Heart left ventricle (tissue), 13 donors: ENCODE results near the gene USP22.

ENCODE experiments used
- POLR2A ChIP-seq, 2 donors: fragments of 450-650 bp; IDR thresholded peaks; one replicate each; pipeline ENCODE4 v1.6.1; 2017; ENCODE audit warnings: antibody characterized with exemption in 2 of 2, mild to moderate bottlenecking in 2 of 2, moderate library complexity in 2 of 2
- TF ChIP-seq, protein P1 (sequence below), 12 donors: fragments of 200-600 bp; sonication (generic) in 4 of 12; IDR thresholded peaks; one replicate each; pipeline versions ENCODE4 v1.5.0 to v1.8.0; 2018 to 2022; ENCODE audit warnings: antibody characterized with exemption in 12 of 12, mild to moderate bottlenecking in 5 of 12
- donor health status: ischemic (EF 13 %, LVEDD 7.1; RV severe dilation, severe dysfunction).
- donor health status: DM: no; HTN: yes; CAD: no.
- donor health status: DM: no; HTN: no; CAD: no.
- donor health status: ischemic (EF 25% LVEDD 6.9; RV normal size, moderate dysfunction).
- donor health status: ischemic (EF 25% LVEDD 5.7; RV mildly dilated, moderate dysfunction).
- donor health status: ischemic (EF 35%, LVEDD 5.7; RV mildly dilated, moderate dysfunction).
- donor health status: nonischemic (EF 11% LVEDD 7.7; RV severe dilation, severe dysfunction).
- donor health status: DM: yes; HTN: yes; CAD: no.
- donor health status: PGD.
- donor health status: ischemic (EF 29% LVEDD 5.4; RV normal size, mild dysfunction).
- donor health status: nonischemic (EF 23%, LVEDD 6.1; RV moderate dilation, normal function).

GRCh38 chr17:21058098-21058893 is 15.5 kb upstream of the USP22 start:
- TF ChIP-seq, protein P1, sequence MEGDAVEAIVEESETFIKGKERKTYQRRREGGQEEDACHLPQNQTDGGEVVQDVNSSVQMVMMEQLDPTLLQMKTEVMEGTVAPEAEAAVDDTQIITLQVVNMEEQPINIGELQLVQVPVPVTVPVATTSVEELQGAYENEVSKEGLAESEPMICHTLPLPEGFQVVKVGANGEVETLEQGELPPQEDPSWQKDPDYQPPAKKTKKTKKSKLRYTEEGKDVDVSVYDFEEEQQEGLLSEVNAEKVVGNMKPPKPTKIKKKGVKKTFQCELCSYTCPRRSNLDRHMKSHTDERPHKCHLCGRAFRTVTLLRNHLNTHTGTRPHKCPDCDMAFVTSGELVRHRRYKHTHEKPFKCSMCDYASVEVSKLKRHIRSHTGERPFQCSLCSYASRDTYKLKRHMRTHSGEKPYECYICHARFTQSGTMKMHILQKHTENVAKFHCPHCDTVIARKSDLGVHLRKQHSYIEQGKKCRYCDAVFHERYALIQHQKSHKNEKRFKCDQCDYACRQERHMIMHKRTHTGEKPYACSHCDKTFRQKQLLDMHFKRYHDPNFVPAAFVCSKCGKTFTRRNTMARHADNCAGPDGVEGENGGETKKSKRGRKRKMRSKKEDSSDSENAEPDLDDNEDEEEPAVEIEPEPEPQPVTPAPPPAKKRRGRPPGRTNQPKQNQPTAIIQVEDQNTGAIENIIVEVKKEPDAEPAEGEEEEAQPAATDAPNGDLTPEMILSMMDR (IDR thresholded peaks at IDR 0.05): no peak
- no peak for TF ChIP-seq POLR2A (IDR thresholded peaks at IDR 0.05)
